Measurements from ENCODE around the gene ORMDL1.
A peak's percentile ranks its signal among the peaks of the same experiment; 100 is the strongest.

The ORMDL1 gene

GRCh38 chr2:189783927-189784867 is at the start of gene ORMDL1, which contains the start of gene PMS1:
ORMDL1 (minus strand) TSS chr2:189784339; CDS start chr2:189782595, 1,744 bp downstream.
PMS1 (plus strand) TSS chr2:189784450; CDS start chr2:189791810, 7,360 bp downstream.
- peak; percentile 98 for DNase-seq

GRCh38 chr2:189830510-189830909 is 46.4 kb upstream of the ORMDL1 start:
- no peak for DNase-seq

- no peak for DNase-seq
These were observed 45.1 kb upstream of the ORMDL1 start for GRCh38 chr2:189829102-189829833.

GRCh38 chr2:189826039-189826438 is 41.9 kb upstream of the ORMDL1 start:
- no peak for DNase-seq

GRCh38 chr2:189824694-189825396 is 40.7 kb upstream of the ORMDL1 start:
- DNase-seq: no peak

- DNase-seq: no peak
These were observed 38.0 kb upstream of the ORMDL1 start for GRCh38 chr2:189821953-189822748.

GRCh38 chr2:189819297-189819704 is 35.2 kb upstream of the ORMDL1 start:
- no peak for DNase-seq

- no peak for DNase-seq
These were observed 34.3 kb upstream of the ORMDL1 start for GRCh38 chr2:189818249-189819038.

- DNase-seq: no peak
These were observed 19.3 kb upstream of the ORMDL1 start for GRCh38 chr2:189803431-189803830.

GRCh38 chr2:189802396-189802912 is 18.3 kb upstream of the ORMDL1 start:
- DNase-seq: no peak

GRCh38 chr2:189799531-189799930 is 15.4 kb upstream of the ORMDL1 start:
- DNase-seq: no peak

- no peak for DNase-seq
These were observed 14.8 kb upstream of the ORMDL1 start for GRCh38 chr2:189799030-189799331.

- no peak for DNase-seq
These were observed 14.3 kb upstream of the ORMDL1 start for GRCh38 chr2:189798312-189799029.

- DNase-seq: no peak
These were observed 13.8 kb upstream of the ORMDL1 start for GRCh38 chr2:189797902-189798301.

- DNase-seq: no peak
These were observed 10.2 kb upstream of the ORMDL1 start for GRCh38 chr2:189794310-189794709.

GRCh38 chr2:189791338-189792042 is 7.4 kb upstream of the ORMDL1 start:
- no peak for DNase-seq

GRCh38 chr2:189783451-189783926 is 650 bp downstream of the ORMDL1 start:
- no peak for DNase-seq

GRCh38 chr2:189782221-189782671 is 1.9 kb downstream of the ORMDL1 start:
- DNase-seq: no peak

GRCh38 chr2:189772212-189772611 is 11.9 kb downstream of the ORMDL1 start:
- no peak for DNase-seq

Data from right forelimb (tissue), 1 donor.